H9 (cell line): Measurements from ENCODE around the gene FN3KRP. TPM values are rescaled to one million over a fixed set of nuclear protein-coding genes. Genes with fewer than 3 reads are reported as not detected.
A peak's percentile ranks its signal among the peaks of the same experiment; 100 is the strongest.

Experiments used
- DNase-seq: peaks from one replicate; pipeline ENCODE4 v3.0.0-alpha.2; 2017
- H2AFZ ChIP-seq: one replicate; pipeline ENCODE4 v1.6.1; 2013; ENCODE audit warnings: mild to moderate bottlenecking, low read length, control low read depth, moderate library complexity
- H2AK5ac ChIP-seq: 2 replicates; pipeline ENCODE4 v1.6.1; 2013; ENCODE audit warnings: low read length, control low read depth, mixed read lengths; ENCODE audit not compliant: insufficient read length
- H2BK120ac ChIP-seq: one replicate; pipeline ENCODE4 v1.6.1; 2013; ENCODE audit warnings: low read depth, mild to moderate bottlenecking, low read length, control low read depth, inconsistent platforms; ENCODE audit not compliant: poor library complexity, severe bottlenecking
- H2BK12ac ChIP-seq: 2 replicates; pipeline ENCODE4 v1.6.1; 2013; ENCODE audit warnings: low read length, control low read depth, mixed read lengths, low read depth; ENCODE audit not compliant: insufficient read length
- H2BK15ac ChIP-seq: 2 replicates; pipeline ENCODE4 v1.6.1; 2013; ENCODE audit warnings: low read depth, low read length, control low read depth
- H2BK20ac ChIP-seq: one replicate; pipeline ENCODE4 v1.6.1; 2013; ENCODE audit warnings: low read depth, mild to moderate bottlenecking, low read length, control low read depth, inconsistent platforms; ENCODE audit not compliant: poor library complexity, severe bottlenecking
- H2BK5ac ChIP-seq: 2 replicates; pipeline ENCODE4 v1.6.1; 2013; ENCODE audit warnings: low read length, control low read depth, mixed read lengths; ENCODE audit not compliant: insufficient read length
- H3K14ac ChIP-seq: 2 replicates; pipeline ENCODE4 v1.6.1; 2013; ENCODE audit warnings: low read length, control low read depth; ENCODE audit not compliant: insufficient read depth
- H3K18ac ChIP-seq: 2 replicates; pipeline ENCODE4 v1.6.1; 2013; ENCODE audit warnings: low read depth, mild to moderate bottlenecking, mixed read lengths, low read length, control low read depth; ENCODE audit not compliant: insufficient read length
- H3K23ac ChIP-seq: 2 replicates; pipeline ENCODE4 v1.6.1; 2013; ENCODE audit warnings: low read length, control low read depth, mixed read lengths, low read depth; ENCODE audit not compliant: insufficient read length
- H3K23me2 ChIP-seq: 2 replicates; pipeline ENCODE4 v1.6.1; 2013; ENCODE audit warnings: low read depth, mild to moderate bottlenecking, mixed read lengths, low read length, control low read depth; ENCODE audit not compliant: insufficient read length, poor library complexity, severe bottlenecking
- H3K27ac ChIP-seq: 2 replicates; pipeline ENCODE4 v1.5.1; 2013; ENCODE audit warnings: low read length, control low read depth, mixed read lengths, low read depth; ENCODE audit not compliant: insufficient read length
- H3K27me3 ChIP-seq: 2 replicates; pipeline ENCODE4 v1.6.1; 2013; ENCODE audit warnings: low read length, control low read depth, inconsistent platforms; ENCODE audit not compliant: insufficient read depth
- H3K4ac ChIP-seq: 2 replicates; pipeline ENCODE4 v1.6.1; 2013; ENCODE audit warnings: low read depth, mild to moderate bottlenecking, control low read depth, inconsistent platforms, low read length, moderate library complexity
- H3K4me1 ChIP-seq: 2 replicates; pipeline ENCODE4 v1.6.1; 2013; ENCODE audit warnings: low read length, control low read depth, inconsistent platforms; ENCODE audit not compliant: insufficient read depth
- H3K4me2 ChIP-seq: 2 replicates; pipeline ENCODE4 v1.6.1; 2013; ENCODE audit warnings: low read length, control low read depth, mixed read lengths; ENCODE audit not compliant: insufficient read length, insufficient read depth
- H3K56ac ChIP-seq: 2 replicates; pipeline ENCODE4 v1.6.1; 2013; ENCODE audit warnings: low read depth, mild to moderate bottlenecking, mixed read lengths, low read length, control low read depth; ENCODE audit not compliant: insufficient read length
- H3K79me1 ChIP-seq: 2 replicates; pipeline ENCODE4 v1.6.1; 2013; ENCODE audit warnings: low read depth, mild to moderate bottlenecking, moderate library complexity, low read length, control low read depth, inconsistent platforms; ENCODE audit not compliant: insufficient read depth, poor library complexity, severe bottlenecking
- H3K79me2 ChIP-seq: 2 replicates; pipeline ENCODE4 v1.6.1; 2013; ENCODE audit warnings: low read length, control low read depth, inconsistent platforms; ENCODE audit not compliant: insufficient read depth
- H3K9ac ChIP-seq: 2 replicates; pipeline ENCODE4 v1.6.1; 2013; ENCODE audit warnings: low read length, control low read depth, mixed read lengths; ENCODE audit not compliant: insufficient read length; ENCODE audit errors: extremely low read depth
- H3K9me3 ChIP-seq: one replicate; pipeline ENCODE4 v1.6.1; 2013; ENCODE audit warnings: low read depth, low read length, inconsistent platforms; ENCODE audit not compliant: control insufficient read depth
- H3T11ph ChIP-seq: one replicate; pipeline ENCODE4 v1.6.1; 2013; ENCODE audit warnings: mild to moderate bottlenecking, low read length, control low read depth, inconsistent platforms
- H4K20me1 ChIP-seq: one replicate; pipeline ENCODE4 v1.6.1; 2013; ENCODE audit not compliant: control insufficient read depth, insufficient read length, insufficient read depth
- H4K5ac ChIP-seq: 2 replicates; pipeline ENCODE4 v1.6.1; 2013; ENCODE audit warnings: low read depth, mild to moderate bottlenecking, mixed read lengths, low read length, control low read depth; ENCODE audit not compliant: insufficient read length
- H4K8ac ChIP-seq: replicated peaks from 2 replicates; pipeline ENCODE4 v1.6.1; 2013; ENCODE audit warnings: low read length, control low read depth, mixed read lengths, low read depth; ENCODE audit not compliant: insufficient read length
- H4K91ac ChIP-seq: 2 replicates; pipeline ENCODE4 v1.6.1; 2013; ENCODE audit warnings: low read depth, mild to moderate bottlenecking, moderate library complexity, mixed read lengths, low read length, control low read depth; ENCODE audit not compliant: insufficient read length
- H3K27ac Mint-ChIP-seq, 3 experiments: 2 replicates in 2 of 3; 3 replicates in 1 of 3; pipeline ENCODE4 v1.8.0; 2020 to 2021; ENCODE audit warnings: mixed read lengths in 3 of 3, mild to moderate bottlenecking in 1 of 3, moderate library complexity in 1 of 3
- H3K27me3 Mint-ChIP-seq: 2 replicates; pipeline ENCODE4 v1.8.0; 2021; ENCODE audit warnings: low read depth, mild to moderate bottlenecking, moderate library complexity, mixed read lengths
- H3K36me3 Mint-ChIP-seq, 3 experiments: 2 replicates in 2 of 3; 3 replicates in 1 of 3; pipeline ENCODE4 v1.8.0; 2020 to 2021; ENCODE audit warnings: low read depth in 3 of 3, mixed read lengths in 3 of 3; ENCODE audit not compliant: insufficient read depth in 1 of 3
- H3K4me1 Mint-ChIP-seq, 2 experiments: 2 replicates each; pipeline ENCODE4 v1.8.0; 2020; ENCODE audit warnings: mixed read lengths in 2 of 2
- H3K4me3 Mint-ChIP-seq, 2 experiments: 2 replicates in 1 of 2; 3 replicates in 1 of 2; pipeline ENCODE4 v1.8.0; 2020 to 2021; ENCODE audit warnings: mild to moderate bottlenecking in 2 of 2, mixed read lengths in 2 of 2, moderate library complexity in 1 of 2
- H3K9me3 Mint-ChIP-seq, 2 experiments: 2 replicates in 1 of 2; 3 replicates in 1 of 2; pipeline ENCODE4 v1.8.0; 2020; ENCODE audit warnings: mild to moderate bottlenecking in 2 of 2, mixed read lengths in 2 of 2, moderate library complexity in 1 of 2
- WGBS: extraction: QIAGEN DNeasy Blood & Tissue Kit; methylation state at CpG from one replicate; pipeline ENCODE4 v1.1.7; 2013; ENCODE audit warnings: missing lambda C conversion rate, low lambda C conversion rate, mixed read lengths; ENCODE audit not compliant: insufficient read length; ENCODE audit errors: extremely low coverage; 5-methylcytosine and 5-hydroxymethylcytosine counted together
- total RNA-seq: library from RNA; stranded (reverse); gene quantifications from 2 replicates; pipeline ENCODE4 v1.2.1, GENCODE V29; 2021
- TF ChIP-seq, protein P1 (sequence below): fragments of 200-600 bp; sonication (generic); conservative IDR thresholded peaks from 3 replicates; pipeline ENCODE4 v1.8.0; 2021; ENCODE audit warnings: antibody characterized with exemption, mild to moderate bottlenecking

The FN3KRP gene
- total RNA-seq, 1 experiment from 2014 or later: 32.9 TPM

DNA sequence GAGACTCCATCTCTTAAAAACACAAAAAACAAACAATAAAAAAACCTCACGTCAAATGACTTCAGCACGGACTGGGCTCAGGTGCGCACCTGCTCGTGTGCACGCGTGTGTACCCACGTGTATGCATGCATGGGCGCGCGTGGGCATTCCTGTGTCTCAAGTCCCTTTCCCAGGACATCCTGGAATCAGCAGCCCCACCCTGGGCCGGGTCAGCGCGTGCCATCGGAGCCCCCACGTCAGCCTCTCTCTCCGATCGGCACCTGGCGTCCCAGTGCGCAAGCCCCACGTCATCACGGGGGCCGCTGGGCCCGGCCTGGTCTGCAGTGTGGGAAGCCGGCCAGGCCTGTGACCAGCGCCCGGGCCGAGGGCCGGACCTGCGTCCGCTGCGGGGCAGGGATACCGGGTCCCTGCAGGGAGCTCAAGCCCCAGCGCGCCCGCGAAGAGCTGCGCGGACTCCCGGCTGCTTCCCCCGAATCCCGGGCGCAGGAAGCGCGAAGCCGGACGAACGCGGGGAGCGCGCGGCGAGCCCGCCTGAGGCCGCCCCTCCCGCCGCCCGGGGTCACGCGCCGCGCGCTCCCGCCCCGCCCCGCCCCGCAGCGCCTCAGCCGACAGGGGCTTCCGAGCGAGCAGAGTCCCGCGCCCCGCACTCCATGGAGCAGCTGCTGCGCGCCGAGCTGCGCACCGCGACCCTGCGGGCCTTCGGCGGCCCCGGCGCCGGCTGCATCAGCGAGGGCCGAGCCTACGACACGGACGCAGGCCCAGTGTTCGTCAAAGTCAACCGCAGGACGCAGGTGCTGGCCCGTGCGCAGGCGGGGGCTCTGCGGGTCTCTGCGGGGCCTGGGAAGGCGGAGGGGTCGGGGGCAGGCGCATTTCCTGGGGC lies 18.7 kb downstream of the FN3KRP start, which contains the start of gene FN3K:
TSS of gene FN3K (plus strand) at position 629 of the 880 bp plus-strand sequence. CDS start at position 651, 22 bp downstream.
- H4K8ac ChIP-seq: no peak within 1 kb of the TSS
- Mint-ChIP-seq H3K9me3 (peaks cover 4 to 5% of the 10 kb centered on the region in 2 experiments), H3K4me3 (peak within 1 kb of the TSS; percentile 66 to 79), H3K27me3 (peaks cover 3% of the 10 kb centered on the region; the same call in 1 of the 2 replicates), H3K4me1 (peaks cover 0 to 6% of the 10 kb centered on the region in 2 experiments; a peak in 2 of 4 replicates), H3K27ac (no peak within 1 kb of the TSS; a peak in 1 of 7 replicates), H3K36me3 (peaks cover 20 to 38% (median 30%) of the 10 kb centered on the region in 3 experiments)
- H3K14ac ChIP-seq: peak within 1 kb of the TSS; percentile 99
- H3K79me1 ChIP-seq: no peaks in the 10 kb centered on the region
- no peak within 1 kb of the TSS for H2BK20ac ChIP-seq
- H3K18ac ChIP-seq: peak within 1 kb of the TSS; percentile 94
- DNase-seq: peak; percentile 82
- H3K23ac ChIP-seq: no peak within 1 kb of the TSS
- WGBS: no CpG with 5 or more reads among the region's 101 CpGs
- no peaks in the 10 kb centered on the region for H3K79me2 ChIP-seq
- H3T11ph ChIP-seq: no peak within 1 kb of the TSS
- no peak within 1 kb of the TSS for H2BK5ac ChIP-seq
- H3K27me3 ChIP-seq: no peaks in the 10 kb centered on the region
- no peaks in the 10 kb centered on the region for H3K4me1 ChIP-seq
- peak within 1 kb of the TSS; percentile 56 for H3K4me2 ChIP-seq
- no peak within 1 kb of the TSS for H3K56ac ChIP-seq
- no peak within 1 kb of the TSS for H4K5ac ChIP-seq
- H3K27ac ChIP-seq: no peak within 1 kb of the TSS
- no peak within 1 kb of the TSS for H2BK120ac ChIP-seq
- H2BK15ac ChIP-seq: no peak within 1 kb of the TSS
- no peak within 1 kb of the TSS for H3K9ac ChIP-seq
- H2AK5ac ChIP-seq: no peak within 1 kb of the TSS
- H3K9me3 ChIP-seq: no peaks in the 10 kb centered on the region
- peaks cover 3% of the 10 kb centered on the region for H3K23me2 ChIP-seq
- H2BK12ac ChIP-seq: no peak within 1 kb of the TSS
- H4K20me1 ChIP-seq: no peaks in the 10 kb centered on the region
- no peak within 1 kb of the TSS for H2AFZ ChIP-seq
- no peak within 1 kb of the TSS for H4K91ac ChIP-seq
- TF ChIP-seq, protein P1, sequence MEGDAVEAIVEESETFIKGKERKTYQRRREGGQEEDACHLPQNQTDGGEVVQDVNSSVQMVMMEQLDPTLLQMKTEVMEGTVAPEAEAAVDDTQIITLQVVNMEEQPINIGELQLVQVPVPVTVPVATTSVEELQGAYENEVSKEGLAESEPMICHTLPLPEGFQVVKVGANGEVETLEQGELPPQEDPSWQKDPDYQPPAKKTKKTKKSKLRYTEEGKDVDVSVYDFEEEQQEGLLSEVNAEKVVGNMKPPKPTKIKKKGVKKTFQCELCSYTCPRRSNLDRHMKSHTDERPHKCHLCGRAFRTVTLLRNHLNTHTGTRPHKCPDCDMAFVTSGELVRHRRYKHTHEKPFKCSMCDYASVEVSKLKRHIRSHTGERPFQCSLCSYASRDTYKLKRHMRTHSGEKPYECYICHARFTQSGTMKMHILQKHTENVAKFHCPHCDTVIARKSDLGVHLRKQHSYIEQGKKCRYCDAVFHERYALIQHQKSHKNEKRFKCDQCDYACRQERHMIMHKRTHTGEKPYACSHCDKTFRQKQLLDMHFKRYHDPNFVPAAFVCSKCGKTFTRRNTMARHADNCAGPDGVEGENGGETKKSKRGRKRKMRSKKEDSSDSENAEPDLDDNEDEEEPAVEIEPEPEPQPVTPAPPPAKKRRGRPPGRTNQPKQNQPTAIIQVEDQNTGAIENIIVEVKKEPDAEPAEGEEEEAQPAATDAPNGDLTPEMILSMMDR: no peak
- no peak within 1 kb of the TSS for H3K4ac ChIP-seq
